IMR-90 (cell line): ENCODE data around the gene WASHC4. TPM values are rescaled to one million over a fixed set of nuclear protein-coding genes. Genes with fewer than 3 reads are reported as not detected.

Experiments used
- CTCF ChIP-seq: conservative IDR thresholded peaks from 2 replicates; pipeline ENCODE4 v1.5.1; 2012; ENCODE audit warnings: mild to moderate bottlenecking, low read depth, low read length, improper control_type of control experiment
- MXI1 ChIP-seq: IDR thresholded peaks from 2 replicates; pipeline ENCODE4 v1.6.1; 2012; ENCODE audit warnings: low read depth, mild to moderate bottlenecking, low read length, moderate library complexity, borderline replicate concordance
- RFX5 ChIP-seq: IDR thresholded peaks from 2 replicates; pipeline ENCODE4 v1.8.0; 2012; ENCODE audit warnings: low read depth, mild to moderate bottlenecking, low read length, moderate library complexity
- polyA plus RNA-seq, 3 experiments: library from polyadenylated mRNA; depleted of rRNA; stranded (reverse); fragments of >200 nt; gene quantifications; 2 replicates each; pipeline ENCODE4 v1.2.3, GENCODE V29; 2012; ENCODE audit warnings: low replicate concordance in 1 of 3
- total RNA-seq: library from RNA; depleted of rRNA; stranded (reverse); fragments of >200 nt; gene quantifications from 2 replicates; pipeline ENCODE4 v1.2.3, GENCODE V29; 2012

The WASHC4 gene
- total and polyA plus RNA-seq, 2 of the 4 experiments (the other 2 are of a cell fraction) = 16.4 to 47.0 TPM

DNA sequence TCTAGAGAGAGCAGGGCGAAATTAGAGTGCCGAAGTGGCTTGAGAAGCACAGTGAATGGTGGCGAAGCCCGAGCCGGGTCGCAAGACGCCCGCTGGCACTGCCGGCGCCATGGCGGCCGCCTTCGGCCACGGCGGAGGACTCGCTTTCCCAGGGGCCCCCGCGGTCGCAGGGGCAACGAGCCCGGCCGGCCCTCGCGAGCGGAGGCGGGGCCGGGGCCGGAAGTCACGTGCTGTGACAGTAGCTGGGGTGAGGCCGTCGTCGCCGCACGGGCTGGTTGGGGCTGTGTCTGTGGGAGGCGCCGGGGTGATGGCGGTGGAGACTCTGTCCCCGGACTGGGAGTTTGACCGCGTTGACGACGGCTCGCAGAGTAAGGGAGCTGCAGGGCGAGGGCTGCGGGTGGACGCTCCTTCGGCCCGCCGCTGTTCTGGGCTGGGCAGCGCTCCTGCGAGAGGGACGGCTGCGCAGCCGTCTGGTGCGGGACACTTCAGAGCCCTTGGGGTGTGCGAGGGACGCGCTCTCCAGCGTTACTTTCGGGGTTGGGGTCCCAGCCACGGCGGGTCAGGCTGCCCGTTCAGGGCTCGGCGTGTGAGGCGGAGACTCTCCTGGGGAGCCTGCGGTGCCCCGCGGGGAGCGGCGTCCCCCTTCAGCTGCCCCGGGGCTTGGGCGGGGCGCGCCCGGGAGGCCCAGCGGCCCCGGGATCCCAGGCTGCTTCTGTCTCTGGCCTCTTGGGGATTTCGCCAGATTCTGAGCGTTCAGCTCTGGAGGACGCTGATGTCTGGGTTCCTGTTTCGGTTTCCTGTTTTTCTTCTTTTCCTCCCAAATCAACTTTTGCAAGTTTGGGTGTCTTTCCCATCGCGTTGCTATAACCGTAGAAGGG, at the start of gene WASHC4 (continued):
- TF ChIP-seq RFX5 (no peak), MXI1 (peak; percentile 79), CTCF (no peak; the same call in 1 of the 2 replicates)
